HK-2 (cell line): ENCODE results near the gene CALB2.
A peak's percentile ranks its signal among the peaks of the same experiment; 100 is the strongest.

ENCODE experiments used
- DNase-seq: peaks from one replicate; pipeline ENCODE4 v3.0.0-alpha.2; 2018; ENCODE audit not compliant: unreplicated experiment

The CALB2 gene

DNA sequence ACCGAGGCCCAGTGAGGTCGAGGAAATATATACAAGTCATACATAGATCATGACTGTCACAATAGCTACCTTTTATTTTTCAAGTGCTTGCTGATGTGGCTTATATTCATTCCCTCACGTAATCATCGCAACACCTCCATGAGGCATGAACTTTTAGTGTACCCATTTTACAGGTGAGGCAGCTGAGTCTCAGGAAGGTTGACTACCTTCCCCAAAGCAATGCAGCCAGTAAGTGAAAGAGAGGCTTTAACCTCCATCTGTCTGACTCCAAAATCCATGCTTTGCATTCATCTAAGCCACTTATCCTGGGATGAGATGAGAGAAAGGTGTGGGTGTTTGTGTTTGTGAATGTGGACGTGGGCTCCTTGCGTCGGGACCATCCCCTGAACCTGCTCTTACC is 30.8 kb downstream of the CALB2 start:
- no peak for DNase-seq

GRCh38 chr16:71396594-71396993 is 38.1 kb downstream of the CALB2 start:
- no peak for DNase-seq

DNA sequence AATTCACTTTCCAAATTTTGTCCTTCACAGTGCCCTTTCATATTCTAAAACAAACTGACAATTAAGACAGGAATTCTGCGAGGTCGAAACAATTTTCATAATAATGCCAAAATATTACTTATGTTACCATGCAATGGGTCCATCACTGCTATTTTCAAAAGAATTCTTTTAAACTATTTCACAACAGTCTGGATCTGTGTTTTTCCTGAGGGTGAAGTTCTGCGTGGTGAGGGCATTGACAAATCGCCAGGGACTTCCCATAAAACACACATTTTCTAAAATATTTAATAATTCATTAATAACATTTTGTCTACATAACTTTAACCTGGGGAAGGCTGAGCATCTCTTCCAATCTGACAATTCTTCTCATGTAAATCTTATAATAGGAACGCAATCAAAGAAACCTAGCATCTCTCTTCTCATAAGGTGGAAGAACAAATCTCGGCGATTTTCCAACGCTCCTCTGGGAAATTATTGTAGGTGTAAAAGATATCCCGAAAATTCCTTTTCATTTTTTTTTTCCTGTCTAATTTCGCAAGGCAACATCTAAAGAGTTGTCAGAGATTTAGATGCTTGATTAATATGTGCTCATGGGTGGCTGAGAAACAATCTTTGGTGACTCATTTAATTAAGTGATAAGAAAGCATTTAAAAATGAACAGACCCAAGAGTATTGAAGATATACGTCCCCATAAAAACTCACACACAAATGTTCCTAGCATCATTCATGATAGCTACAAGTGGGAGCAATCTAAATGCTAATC is 41.5 kb downstream of the CALB2 start:
- DNase-seq: no peak

DNA sequence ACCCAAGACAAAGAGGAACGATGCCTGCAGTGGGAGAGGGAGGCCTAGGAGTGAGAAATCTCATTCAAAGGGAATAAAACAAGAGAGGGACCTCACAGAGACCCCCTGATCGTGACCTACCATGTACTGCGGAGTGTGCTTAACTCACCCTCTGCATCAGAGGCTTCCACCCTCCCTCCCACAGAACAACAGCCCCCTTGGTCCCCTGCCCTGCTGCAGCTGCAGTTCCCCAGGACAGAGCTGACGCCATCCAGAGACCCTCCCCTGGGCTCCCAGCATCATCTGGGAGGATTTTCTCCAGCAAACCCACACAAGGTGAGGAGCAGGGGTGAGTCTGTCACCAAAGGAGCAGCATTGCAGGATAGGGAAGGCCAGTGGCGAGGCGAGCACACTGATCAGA is 43.5 kb downstream of the CALB2 start:
- no peak for DNase-seq

GRCh38 chr16:71402674-71403073 is 44.2 kb downstream of the CALB2 start:
- DNase-seq: no peak

DNA sequence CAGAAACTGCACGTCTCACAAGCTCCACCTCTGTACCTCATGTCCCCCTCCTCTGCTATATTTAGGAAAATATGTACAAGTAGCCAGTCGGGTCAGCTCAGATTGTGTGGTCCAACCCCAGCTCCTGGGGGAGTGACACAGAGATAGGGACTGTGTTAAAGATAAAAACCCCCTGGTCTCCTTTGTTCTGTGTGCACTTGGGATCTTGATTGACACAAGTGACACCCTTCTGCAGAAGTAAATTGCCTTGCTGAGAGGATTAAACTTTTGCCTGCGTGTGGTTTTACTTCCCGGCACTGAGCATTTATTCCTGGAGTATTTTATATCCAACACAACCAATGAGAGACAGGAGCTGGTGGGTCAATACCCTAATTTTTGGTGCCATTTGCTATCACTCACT is 45.8 kb downstream of the CALB2 start:
- DNase-seq: no peak

DNA sequence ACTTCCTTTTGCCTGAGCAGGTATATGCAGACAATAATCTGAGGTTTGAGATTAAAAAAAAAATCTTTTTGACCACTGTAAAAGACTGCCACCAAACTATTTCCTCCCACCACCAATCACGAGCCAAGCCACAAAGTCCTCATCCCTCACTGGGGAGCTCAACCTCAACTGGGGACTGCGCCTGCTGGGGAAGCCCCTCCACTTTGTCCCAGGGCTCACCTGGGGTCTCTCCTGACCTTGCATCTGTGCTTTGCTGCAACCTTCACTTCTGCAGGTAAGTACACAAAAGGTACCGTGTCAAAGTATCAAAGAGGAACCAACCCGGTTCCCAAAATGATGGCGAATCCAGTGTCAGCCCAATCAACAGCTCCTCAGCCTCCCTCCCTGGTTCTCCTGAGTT is 47.8 kb downstream of the CALB2 start:
- DNase-seq: no peak

GRCh38 chr16:71406724-71407123 is 48.2 kb downstream of the CALB2 start:
- no peak for DNase-seq

GRCh38 chr16:71407731-71408130 is 49.2 kb downstream of the CALB2 start:
- DNase-seq: no peak

DNA sequence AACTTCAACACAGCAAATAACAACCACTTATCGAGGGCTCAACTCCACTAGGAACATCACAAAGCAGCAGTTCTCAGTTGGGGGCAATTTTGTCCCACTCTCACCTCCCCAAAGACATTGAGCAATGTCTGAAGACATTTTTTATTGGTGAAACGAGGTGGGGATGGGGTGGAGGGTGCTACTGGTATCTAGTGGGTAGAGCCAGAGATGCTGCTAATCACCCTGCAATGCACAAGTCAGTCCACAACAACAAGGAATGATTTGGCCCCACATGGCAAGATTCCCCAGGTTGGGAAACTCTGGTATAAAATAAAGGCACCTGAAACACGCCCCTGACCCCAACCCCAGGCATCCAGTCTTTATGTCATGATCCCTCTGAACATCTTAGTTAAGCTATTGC is 50.0 kb downstream of the CALB2 start:
- DNase-seq: no peak

DNA sequence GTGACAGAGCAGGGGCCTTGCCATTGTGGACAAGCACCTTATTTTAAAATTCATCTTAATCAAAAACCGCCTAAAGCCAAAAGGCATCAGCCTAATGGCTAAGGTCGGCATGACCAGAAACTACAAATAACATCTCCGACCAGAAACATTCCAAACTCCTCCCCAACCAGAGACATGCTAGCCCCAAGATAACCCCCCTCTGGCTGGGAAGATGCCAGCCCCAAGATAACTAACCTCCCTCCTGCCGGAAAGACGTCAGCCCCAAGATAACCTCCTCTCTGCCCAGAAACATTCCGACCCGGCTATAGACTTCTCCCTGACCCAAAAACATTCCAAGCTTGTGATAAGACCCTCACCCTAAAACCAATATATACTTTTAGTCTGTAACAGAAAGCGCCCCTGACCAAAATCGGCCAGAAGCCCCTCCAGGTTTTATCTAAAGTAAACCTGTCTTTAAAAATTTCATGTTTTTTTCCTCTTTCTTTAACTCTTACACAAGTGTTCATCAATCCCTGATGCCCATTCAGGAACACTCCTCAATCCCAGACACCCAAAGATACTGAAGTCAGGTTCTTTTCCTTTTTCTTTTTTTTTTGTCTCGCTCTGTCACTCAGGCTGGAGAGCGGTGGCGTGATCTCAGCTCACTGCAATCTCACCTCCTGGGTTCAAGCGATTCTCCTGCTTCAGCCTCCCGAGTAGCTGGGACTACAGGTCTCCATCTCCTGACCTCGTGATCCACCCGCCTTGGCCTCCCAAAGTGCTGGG is 50.7 kb downstream of the CALB2 start:
- no peak for DNase-seq

GRCh38 chr16:71410146-71410545 is 51.6 kb downstream of the CALB2 start:
- no peak for DNase-seq

- peak; percentile 78 for DNase-seq
These were observed 54.0 kb downstream of the CALB2 start for GRCh38 chr16:71412270-71413160.

GRCh38 chr16:71413341-71413740 is 54.8 kb downstream of the CALB2 start:
- DNase-seq: no peak

DNA sequence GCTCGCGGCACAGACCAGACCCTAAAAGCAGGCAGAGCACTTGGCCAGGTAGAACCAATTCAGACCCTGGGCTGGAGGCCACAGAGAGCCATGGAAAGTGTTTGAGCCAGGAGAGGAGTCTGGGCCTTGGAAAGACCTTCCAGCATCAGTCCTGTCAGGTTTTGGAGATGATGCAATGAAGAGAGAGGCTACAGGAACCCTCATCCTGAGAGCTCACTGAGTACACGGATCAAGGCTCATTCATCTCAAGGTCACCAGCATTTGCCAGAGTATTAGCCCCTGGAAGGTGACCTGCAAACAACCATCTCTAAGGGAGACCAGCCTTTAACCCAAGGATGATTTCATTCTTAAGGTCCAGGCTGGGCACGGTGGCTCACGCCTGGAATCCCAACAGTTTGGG is 55.5 kb downstream of the CALB2 start:
- no peak for DNase-seq

- DNase-seq: no peak
These were observed 63.4 kb downstream of the CALB2 start for GRCh38 chr16:71421911-71422310.

GRCh38 chr16:71423016-71423415 is 64.5 kb downstream of the CALB2 start:
- no peak for DNase-seq

GRCh38 chr16:71423865-71424264 is 65.3 kb downstream of the CALB2 start:
- no peak for DNase-seq

- no peak for DNase-seq
These were observed 66.1 kb downstream of the CALB2 start for GRCh38 chr16:71424626-71425025.

GRCh38 chr16:71425746-71426068 is 67.2 kb downstream of the CALB2 start:
- DNase-seq: no peak

DNA sequence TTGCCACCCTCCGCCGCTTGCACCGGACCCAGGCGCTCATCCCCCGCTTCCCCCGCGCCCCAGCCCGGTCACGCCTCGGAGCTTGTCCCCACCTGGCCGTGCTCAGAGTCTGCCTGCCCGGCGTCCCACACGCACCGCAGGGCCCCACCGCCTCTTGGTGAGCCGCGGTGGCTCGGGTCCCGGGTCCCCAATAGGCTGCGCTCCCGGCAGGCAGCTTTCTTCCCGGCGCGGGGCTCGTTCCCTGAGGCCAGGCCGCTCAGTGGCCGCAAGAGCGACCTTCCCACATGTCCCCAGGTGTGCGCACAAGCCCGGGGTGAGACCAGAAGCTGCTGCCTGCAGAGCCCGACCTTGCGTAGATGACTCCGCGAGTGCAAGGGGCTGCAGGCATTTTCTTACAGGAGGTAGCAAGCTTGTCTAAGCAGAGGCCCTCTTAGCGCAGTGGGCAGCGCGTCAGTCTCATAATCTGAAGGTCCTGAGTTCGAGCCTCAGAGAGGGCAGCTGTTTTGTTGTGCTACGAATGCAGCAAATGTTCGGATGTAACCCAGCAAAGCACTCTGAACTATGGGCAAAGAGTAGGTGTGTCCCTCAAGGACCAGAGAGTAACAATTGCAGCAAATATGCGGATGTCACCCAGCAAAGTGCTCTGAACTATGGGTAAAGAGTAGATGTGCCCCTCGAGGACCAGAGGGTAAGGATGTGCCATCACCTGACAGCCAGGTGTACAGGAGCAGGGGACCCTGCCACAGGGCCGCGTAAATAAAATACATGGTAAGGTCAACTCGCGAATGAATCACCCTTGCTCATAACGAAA is 67.8 kb downstream of the CALB2 start:
- peak; percentile 85 for DNase-seq
